Heart left ventricle (tissue), 13 donors: ENCODE results near the gene CDC16.

Source experiments
- POLR2A ChIP-seq, 2 donors: fragments of 450-650 bp; IDR thresholded peaks; one replicate each; pipeline ENCODE4 v1.6.1; 2017; ENCODE audit warnings: antibody characterized with exemption in 2 of 2, mild to moderate bottlenecking in 2 of 2, moderate library complexity in 2 of 2
- TF ChIP-seq, protein P1 (sequence below), 12 donors: fragments of 200-600 bp; sonication (generic) in 4 of 12; IDR thresholded peaks; one replicate each; pipeline versions ENCODE4 v1.5.0 to v1.8.0; 2018 to 2022; ENCODE audit warnings: antibody characterized with exemption in 12 of 12, mild to moderate bottlenecking in 5 of 12
- donor health status: ischemic (EF 13 %, LVEDD 7.1; RV severe dilation, severe dysfunction).
- donor health status: DM: no; HTN: yes; CAD: no.
- donor health status: DM: no; HTN: no; CAD: no.
- donor health status: ischemic (EF 25% LVEDD 6.9; RV normal size, moderate dysfunction).
- donor health status: ischemic (EF 25% LVEDD 5.7; RV mildly dilated, moderate dysfunction).
- donor health status: ischemic (EF 35%, LVEDD 5.7; RV mildly dilated, moderate dysfunction).
- donor health status: nonischemic (EF 11% LVEDD 7.7; RV severe dilation, severe dysfunction).
- donor health status: DM: yes; HTN: yes; CAD: no.
- donor health status: PGD.
- donor health status: ischemic (EF 29% LVEDD 5.4; RV normal size, mild dysfunction).
- donor health status: nonischemic (EF 23%, LVEDD 6.1; RV moderate dilation, normal function).

- TF ChIP-seq, protein P1, sequence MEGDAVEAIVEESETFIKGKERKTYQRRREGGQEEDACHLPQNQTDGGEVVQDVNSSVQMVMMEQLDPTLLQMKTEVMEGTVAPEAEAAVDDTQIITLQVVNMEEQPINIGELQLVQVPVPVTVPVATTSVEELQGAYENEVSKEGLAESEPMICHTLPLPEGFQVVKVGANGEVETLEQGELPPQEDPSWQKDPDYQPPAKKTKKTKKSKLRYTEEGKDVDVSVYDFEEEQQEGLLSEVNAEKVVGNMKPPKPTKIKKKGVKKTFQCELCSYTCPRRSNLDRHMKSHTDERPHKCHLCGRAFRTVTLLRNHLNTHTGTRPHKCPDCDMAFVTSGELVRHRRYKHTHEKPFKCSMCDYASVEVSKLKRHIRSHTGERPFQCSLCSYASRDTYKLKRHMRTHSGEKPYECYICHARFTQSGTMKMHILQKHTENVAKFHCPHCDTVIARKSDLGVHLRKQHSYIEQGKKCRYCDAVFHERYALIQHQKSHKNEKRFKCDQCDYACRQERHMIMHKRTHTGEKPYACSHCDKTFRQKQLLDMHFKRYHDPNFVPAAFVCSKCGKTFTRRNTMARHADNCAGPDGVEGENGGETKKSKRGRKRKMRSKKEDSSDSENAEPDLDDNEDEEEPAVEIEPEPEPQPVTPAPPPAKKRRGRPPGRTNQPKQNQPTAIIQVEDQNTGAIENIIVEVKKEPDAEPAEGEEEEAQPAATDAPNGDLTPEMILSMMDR (IDR thresholded peaks at IDR 0.05) = no peak
- no peak for TF ChIP-seq POLR2A (IDR thresholded peaks at IDR 0.05)
Observed at GRCh38 chr13:114310956-114311355, 76.3 kb downstream of the CDC16 start.
